GM23338 (cell line): ENCODE measurements around the gene CX3CR1. TPM values are rescaled to one million over a fixed set of nuclear protein-coding genes. Genes with fewer than 3 reads are reported as not detected.
A peak's percentile ranks its signal among the peaks of the same experiment; 100 is the strongest.

Experiments
- ATAC-seq: fragments of 200-7000 bp; cut with Tn5 transposase; 3 replicates; pipeline ENCODE4 v1.9.1; 2020
- DNase-seq: peaks from one replicate; pipeline ENCODE4 v3.0.0-alpha.2; 2015; ENCODE audit warnings: low spot score
- H2AFZ ChIP-seq: fragments of 200-600 bp; sonication (generic); 2 replicates; pipeline ENCODE4 v1.8.0; 2016; ENCODE audit warnings: antibody characterized with exemption, mild to moderate bottlenecking, moderate library complexity
- H3F3A ChIP-seq: fragments of 200-600 bp; sonication (generic); replicated peaks from 2 replicates; pipeline ENCODE4 v1.8.0; 2017; ENCODE audit warnings: antibody characterized with exemption, mixed run types, low read depth
- H3K27ac ChIP-seq: fragments of 200-600 bp; sonication (generic); 2 replicates; pipeline ENCODE4 v1.6.1; 2016; ENCODE audit warnings: low read depth
- H3K27me3 ChIP-seq: fragments of 200-600 bp; sonication (generic); 2 replicates; pipeline ENCODE4 v1.8.0; 2016; ENCODE audit warnings: mild to moderate bottlenecking, mixed run types, moderate library complexity; ENCODE audit not compliant: insufficient read depth
- H3K36me3 ChIP-seq: fragments of 200-600 bp; sonication (generic); 2 replicates; pipeline ENCODE4 v1.8.0; 2016; ENCODE audit warnings: mild to moderate bottlenecking; ENCODE audit not compliant: insufficient read depth
- H3K4me1 ChIP-seq: fragments of 200-600 bp; sonication (generic); 2 replicates; pipeline ENCODE4 v1.8.0; 2016; ENCODE audit warnings: mild to moderate bottlenecking, moderate library complexity; ENCODE audit not compliant: insufficient read depth
- H3K4me2 ChIP-seq: fragments of 200-600 bp; sonication (generic); 2 replicates; pipeline ENCODE4 v1.7.1; 2017; ENCODE audit warnings: mixed run types
- H3K4me3 ChIP-seq: fragments of 200-600 bp; sonication (generic); 2 replicates; pipeline ENCODE4 v1.6.1; 2016; ENCODE audit warnings: mixed run types
- H3K79me2 ChIP-seq: fragments of 200-600 bp; sonication (generic); replicated peaks from 2 replicates; pipeline ENCODE4 v1.8.0; 2017; ENCODE audit warnings: mild to moderate bottlenecking; ENCODE audit not compliant: insufficient read depth
- H3K9me2 ChIP-seq: fragments of 200-600 bp; sonication (generic); 2 replicates; pipeline ENCODE4 v1.8.0; 2017; ENCODE audit not compliant: insufficient read depth
- H4K20me1 ChIP-seq: fragments of 200-600 bp; sonication (generic); replicated peaks from 2 replicates; pipeline ENCODE4 v1.8.0; 2017; ENCODE audit warnings: mild to moderate bottlenecking; ENCODE audit not compliant: insufficient read depth
- H3K27ac Mint-ChIP-seq: 2 replicates; pipeline ENCODE4 v1.8.0; 2020; ENCODE audit warnings: inconsistent platforms, mild to moderate bottlenecking, moderate library complexity, mixed read lengths
- H3K27me3 Mint-ChIP-seq: 3 replicates; pipeline ENCODE4 v1.8.0; 2022; ENCODE audit warnings: low read depth, mild to moderate bottlenecking, moderate library complexity, mixed read lengths, inconsistent platforms; ENCODE audit not compliant: insufficient read depth, poor library complexity
- H3K36me3 Mint-ChIP-seq: 3 replicates; pipeline ENCODE4 v1.8.0; 2021; ENCODE audit warnings: low read depth, mild to moderate bottlenecking, inconsistent platforms, moderate library complexity, mixed read lengths
- H3K4me1 Mint-ChIP-seq: 3 replicates; pipeline ENCODE4 v1.8.0; 2020; ENCODE audit warnings: mild to moderate bottlenecking, inconsistent platforms, mixed read lengths
- H3K4me3 Mint-ChIP-seq: 3 replicates; pipeline ENCODE4 v1.8.0; 2021; ENCODE audit warnings: moderate library complexity, mild to moderate bottlenecking, inconsistent platforms, mixed read lengths
- H3K9me3 Mint-ChIP-seq: 3 replicates; pipeline ENCODE4 v1.8.0; 2020; ENCODE audit warnings: moderate library complexity, mild to moderate bottlenecking, inconsistent platforms, mixed read lengths
- CREB1 ChIP-seq: fragments of 250-450 bp; sonication (Bioruptor Pico); IDR thresholded peaks from 2 replicates; pipeline ENCODE4 v1.5.0; 2020; ENCODE audit warnings: low read depth, mild to moderate bottlenecking, moderate library complexity
- EZH2 ChIP-seq: fragments of 200-600 bp; sonication (generic); IDR thresholded peaks from one replicate; pipeline ENCODE4 v1.8.0; 2017; ENCODE audit warnings: antibody characterized with exemption, mild to moderate bottlenecking, low read depth; ENCODE audit not compliant: unreplicated experiment
- EZH2phosphoT487 ChIP-seq: fragments of 200-600 bp; sonication (generic); IDR thresholded peaks from one replicate; pipeline ENCODE4 v1.8.1; 2018; ENCODE audit warnings: antibody characterized with exemption; ENCODE audit not compliant: unreplicated experiment
- JUNB ChIP-seq: IDR thresholded peaks from one replicate; pipeline ENCODE4 v1.6.1; 2016; ENCODE audit warnings: antibody characterized with exemption; ENCODE audit not compliant: unreplicated experiment
- NANOG ChIP-seq: IDR thresholded peaks from 2 replicates; pipeline ENCODE4 v1.6.1; 2016; ENCODE audit warnings: antibody characterized with exemption, borderline replicate concordance
- STAT1 ChIP-seq: IDR thresholded peaks from one replicate; pipeline ENCODE4 v1.6.1; 2016; ENCODE audit warnings: antibody characterized with exemption; ENCODE audit not compliant: unreplicated experiment
- ZNF114 ChIP-seq: fragments of 250-450 bp; sonication (Bioruptor Pico); IDR thresholded peaks from 2 replicates; pipeline ENCODE4 v1.5.0; 2020; ENCODE audit warnings: mild to moderate bottlenecking, moderate library complexity
- polyA plus RNA-seq: library from polyadenylated mRNA; unstranded; fragments of >200 nt; fragmentation: Nextera tagmentation; extraction: Ambion mirVana; gene quantifications from 2 replicates; pipeline ENCODE4 v1.2.1, GENCODE V29; 2016
- total RNA-seq: library from RNA; depleted of rRNA; stranded (reverse); fragments of >200 nt; shearing (Covaris generic); gene quantifications from 2 replicates; pipeline ENCODE4 v1.2.3, GENCODE V29; 2014
- TF ChIP-seq, protein P1 (sequence below), 2 experiments: fragments of 200-600 bp in 1 of 2; sonication (generic) in 1 of 2; conservative IDR thresholded peaks; 2 replicates each; pipeline versions ENCODE4 v1.5.1 to v1.6.1; 2016 to 2017; ENCODE audit warnings: antibody characterized with exemption in 2 of 2, low read depth in 2 of 2, mild to moderate bottlenecking in 2 of 2, moderate library complexity in 1 of 2
- TF ChIP-seq, protein P2 (sequence below): IDR thresholded peaks from one replicate; pipeline ENCODE4 v1.6.1; 2018; ENCODE audit warnings: antibody characterized with exemption; ENCODE audit not compliant: unreplicated experiment
- TF ChIP-seq, protein P3 (sequence below): IDR thresholded peaks from 2 replicates; pipeline ENCODE4 v1.6.1; 2016; ENCODE audit warnings: antibody characterized with exemption

The CX3CR1 gene
- total and polyA plus RNA-seq, 2 experiments from 2014 or later, result 0.24 to 0.42 TPM

DNA sequence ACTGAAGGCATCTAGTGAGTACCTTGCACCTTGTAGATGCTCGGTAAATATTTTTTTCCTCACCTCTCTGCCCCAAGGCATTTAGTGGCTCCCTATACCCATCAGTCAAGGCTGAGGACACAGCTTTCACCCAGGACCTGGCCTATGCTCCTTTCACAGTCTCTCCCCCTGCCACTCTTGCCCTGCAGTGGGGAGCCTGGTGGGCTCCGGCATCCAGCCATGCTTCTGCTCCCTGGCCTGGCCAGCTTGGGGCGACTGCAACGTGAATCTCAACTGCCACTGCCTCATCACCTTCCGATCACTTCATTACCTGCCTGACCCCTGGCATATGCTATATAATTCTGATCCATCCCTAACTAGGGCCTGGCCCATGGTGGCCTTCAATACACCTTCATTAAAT, 735 bp upstream of the CX3CR1 start:
- no peak overlapping the region for H3K27ac Mint-ChIP-seq
- Histone ChIP-seq H3K4me2 (no peak overlapping the region), H4K20me1 (no peaks in the 10 kb centered on the region), H3K27me3 (no peaks in the 10 kb centered on the region), H3K36me3 (no peaks in the 10 kb centered on the region), H3K79me2 (no peaks in the 10 kb centered on the region), H3K4me1 (no peaks in the 10 kb centered on the region), H3K27ac (no peak overlapping the region), H3K9me2 (no peaks in the 10 kb centered on the region), H2AFZ (peak overlapping the region; percentile 83; the same call in 1 of the 2 replicates), H3F3A (no peaks in the 10 kb centered on the region), H3K4me3 (no peak overlapping the region)
- H3K9me3 Mint-ChIP-seq, result no peaks in the 10 kb centered on the region
- peaks cover 8% of the 10 kb centered on the region for H3K27me3 Mint-ChIP-seq
- DNase-seq, result no peak
- ATAC-seq, result no peak
- H3K36me3 Mint-ChIP-seq, result no peaks in the 10 kb centered on the region
- TF ChIP-seq, protein P1, sequence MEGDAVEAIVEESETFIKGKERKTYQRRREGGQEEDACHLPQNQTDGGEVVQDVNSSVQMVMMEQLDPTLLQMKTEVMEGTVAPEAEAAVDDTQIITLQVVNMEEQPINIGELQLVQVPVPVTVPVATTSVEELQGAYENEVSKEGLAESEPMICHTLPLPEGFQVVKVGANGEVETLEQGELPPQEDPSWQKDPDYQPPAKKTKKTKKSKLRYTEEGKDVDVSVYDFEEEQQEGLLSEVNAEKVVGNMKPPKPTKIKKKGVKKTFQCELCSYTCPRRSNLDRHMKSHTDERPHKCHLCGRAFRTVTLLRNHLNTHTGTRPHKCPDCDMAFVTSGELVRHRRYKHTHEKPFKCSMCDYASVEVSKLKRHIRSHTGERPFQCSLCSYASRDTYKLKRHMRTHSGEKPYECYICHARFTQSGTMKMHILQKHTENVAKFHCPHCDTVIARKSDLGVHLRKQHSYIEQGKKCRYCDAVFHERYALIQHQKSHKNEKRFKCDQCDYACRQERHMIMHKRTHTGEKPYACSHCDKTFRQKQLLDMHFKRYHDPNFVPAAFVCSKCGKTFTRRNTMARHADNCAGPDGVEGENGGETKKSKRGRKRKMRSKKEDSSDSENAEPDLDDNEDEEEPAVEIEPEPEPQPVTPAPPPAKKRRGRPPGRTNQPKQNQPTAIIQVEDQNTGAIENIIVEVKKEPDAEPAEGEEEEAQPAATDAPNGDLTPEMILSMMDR (conservative IDR thresholded peaks at IDR 0.05; ENCODE audit: low read depth in 2 of 2), result no peak
- no peak for TF ChIP-seq CREB1 (CRISPR knock-in tag)
- TF ChIP-seq, protein P2, sequence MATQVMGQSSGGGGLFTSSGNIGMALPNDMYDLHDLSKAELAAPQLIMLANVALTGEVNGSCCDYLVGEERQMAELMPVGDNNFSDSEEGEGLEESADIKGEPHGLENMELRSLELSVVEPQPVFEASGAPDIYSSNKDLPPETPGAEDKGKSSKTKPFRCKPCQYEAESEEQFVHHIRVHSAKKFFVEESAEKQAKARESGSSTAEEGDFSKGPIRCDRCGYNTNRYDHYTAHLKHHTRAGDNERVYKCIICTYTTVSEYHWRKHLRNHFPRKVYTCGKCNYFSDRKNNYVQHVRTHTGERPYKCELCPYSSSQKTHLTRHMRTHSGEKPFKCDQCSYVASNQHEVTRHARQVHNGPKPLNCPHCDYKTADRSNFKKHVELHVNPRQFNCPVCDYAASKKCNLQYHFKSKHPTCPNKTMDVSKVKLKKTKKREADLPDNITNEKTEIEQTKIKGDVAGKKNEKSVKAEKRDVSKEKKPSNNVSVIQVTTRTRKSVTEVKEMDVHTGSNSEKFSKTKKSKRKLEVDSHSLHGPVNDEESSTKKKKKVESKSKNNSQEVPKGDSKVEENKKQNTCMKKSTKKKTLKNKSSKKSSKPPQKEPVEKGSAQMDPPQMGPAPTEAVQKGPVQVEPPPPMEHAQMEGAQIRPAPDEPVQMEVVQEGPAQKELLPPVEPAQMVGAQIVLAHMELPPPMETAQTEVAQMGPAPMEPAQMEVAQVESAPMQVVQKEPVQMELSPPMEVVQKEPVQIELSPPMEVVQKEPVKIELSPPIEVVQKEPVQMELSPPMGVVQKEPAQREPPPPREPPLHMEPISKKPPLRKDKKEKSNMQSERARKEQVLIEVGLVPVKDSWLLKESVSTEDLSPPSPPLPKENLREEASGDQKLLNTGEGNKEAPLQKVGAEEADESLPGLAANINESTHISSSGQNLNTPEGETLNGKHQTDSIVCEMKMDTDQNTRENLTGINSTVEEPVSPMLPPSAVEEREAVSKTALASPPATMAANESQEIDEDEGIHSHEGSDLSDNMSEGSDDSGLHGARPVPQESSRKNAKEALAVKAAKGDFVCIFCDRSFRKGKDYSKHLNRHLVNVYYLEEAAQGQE, result no peak
- no peak for TF ChIP-seq NANOG
- TF ChIP-seq, protein P3, sequence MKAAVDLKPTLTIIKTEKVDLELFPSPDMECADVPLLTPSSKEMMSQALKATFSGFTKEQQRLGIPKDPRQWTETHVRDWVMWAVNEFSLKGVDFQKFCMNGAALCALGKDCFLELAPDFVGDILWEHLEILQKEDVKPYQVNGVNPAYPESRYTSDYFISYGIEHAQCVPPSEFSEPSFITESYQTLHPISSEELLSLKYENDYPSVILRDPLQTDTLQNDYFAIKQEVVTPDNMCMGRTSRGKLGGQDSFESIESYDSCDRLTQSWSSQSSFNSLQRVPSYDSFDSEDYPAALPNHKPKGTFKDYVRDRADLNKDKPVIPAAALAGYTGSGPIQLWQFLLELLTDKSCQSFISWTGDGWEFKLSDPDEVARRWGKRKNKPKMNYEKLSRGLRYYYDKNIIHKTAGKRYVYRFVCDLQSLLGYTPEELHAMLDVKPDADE, result no peak
- TF ChIP-seq JUNB, result no peak
- TF ChIP-seq STAT1, result no peak
- no peak overlapping the region for H3K4me3 Mint-ChIP-seq
- peaks cover 6% of the 10 kb centered on the region for H3K4me1 Mint-ChIP-seq

DNA sequence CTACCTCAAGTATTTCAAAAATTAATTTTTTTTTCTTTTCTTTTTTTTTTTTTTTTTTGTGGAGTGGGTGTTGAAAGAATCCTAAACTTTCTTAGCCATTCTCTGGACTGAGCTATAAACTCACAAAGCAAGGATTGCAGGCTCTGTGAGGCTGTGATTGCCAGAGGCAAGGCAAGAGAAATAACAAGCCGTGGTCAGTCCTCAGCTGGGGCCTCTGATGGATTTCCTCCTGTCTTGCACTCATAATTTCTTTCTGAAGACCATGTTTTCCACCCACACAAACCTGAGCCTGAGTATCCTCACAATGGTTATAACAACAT, 1.3 kb downstream of the CX3CR1 start:
- H3F3A ChIP-seq, result no peaks in the 10 kb centered on the region
- Mint-ChIP-seq H3K27me3 (peaks cover 10% of the 10 kb centered on the region), H3K4me1 (peaks cover 5% of the 10 kb centered on the region), H3K9me3 (no peaks in the 10 kb centered on the region), H3K4me3 (no peak overlapping the region), H3K27ac (no peak overlapping the region), H3K36me3 (no peaks in the 10 kb centered on the region)
- H3K79me2 ChIP-seq, result no peaks in the 10 kb centered on the region
- no peak for TF ChIP-seq ZNF114 (CRISPR knock-in tag)
- no peak for TF ChIP-seq EZH2phosphoT487
- no peak for TF ChIP-seq EZH2
- TF ChIP-seq, protein P1 (conservative IDR thresholded peaks at IDR 0.05; ENCODE audit: low read depth in 2 of 2), result no peak
- no peak for TF ChIP-seq NANOG
- TF ChIP-seq, protein P3, result no peak
- no peaks in the 10 kb centered on the region; the same call in 1 of the 2 replicates for H3K4me1 ChIP-seq
- no peaks in the 10 kb centered on the region for H3K36me3 ChIP-seq
- H4K20me1 ChIP-seq, result no peaks in the 10 kb centered on the region
- H3K27ac ChIP-seq, result no peak overlapping the region
- DNase-seq, result no peak
- ATAC-seq, result no peak
- H3K4me2 ChIP-seq, result no peak overlapping the region
- no peaks in the 10 kb centered on the region for H3K27me3 ChIP-seq
- no peaks in the 10 kb centered on the region for H3K9me2 ChIP-seq
- H3K4me3 ChIP-seq, result no peak overlapping the region
- H2AFZ ChIP-seq, result no peak overlapping the region
